NOMO-1 treated with dmso at 0.1 percent for 144 hours (cell line): ENCODE measurements around the gene NID1.
A peak's percentile ranks its signal among the peaks of the same experiment; 100 is the strongest.

ENCODE experiments used
- DNase-seq: peaks from one replicate; lab custom pipeline; 2025; ENCODE audit not compliant: unreplicated experiment; lab: John Stamatoyannopoulos, UW

Gene NID1

GRCh38 chr1:236064674-236065508 is at the start of gene NID1:
Gene NID1, minus strand, starts transcription at chr1:236065090. Its CDS starts 11 bp downstream, at chr1:236065079.
- DNase-seq, result no peak

- no peak for DNase-seq
These were observed 49.3 kb upstream of the NID1 start for GRCh38 chr1:236114076-236114747.

GRCh38 chr1:236113324-236114032 is 48.6 kb upstream of the NID1 start:
- DNase-seq, result no peak

- no peak for DNase-seq
These were observed 47.4 kb upstream of the NID1 start for GRCh38 chr1:236112332-236112627.

GRCh38 chr1:236111527-236112331 is 46.8 kb upstream of the NID1 start:
- DNase-seq, result no peak

- no peak for DNase-seq
These were observed 45.2 kb upstream of the NID1 start for GRCh38 chr1:236110137-236110536.

- DNase-seq, result no peak
These were observed 43.2 kb upstream of the NID1 start for GRCh38 chr1:236108027-236108648.

GRCh38 chr1:236107121-236107907 is 42.4 kb upstream of the NID1 start:
- DNase-seq, result no peak

GRCh38 chr1:236103646-236104218 is 38.8 kb upstream of the NID1 start:
- peak; percentile 30 for DNase-seq

- no peak for DNase-seq
These were observed 38.2 kb upstream of the NID1 start for GRCh38 chr1:236103059-236103458.

GRCh38 chr1:236102611-236103010 is 37.7 kb upstream of the NID1 start:
- no peak for DNase-seq

- no peak for DNase-seq
These were observed 36.6 kb upstream of the NID1 start for GRCh38 chr1:236101233-236102200.

GRCh38 chr1:236100799-236101198 is 35.9 kb upstream of the NID1 start:
- DNase-seq, result no peak

GRCh38 chr1:236099355-236099974 is 34.6 kb upstream of the NID1 start:
- no peak for DNase-seq

GRCh38 chr1:236098267-236098666 is 33.4 kb upstream of the NID1 start:
- no peak for DNase-seq

GRCh38 chr1:236096660-236097482 is 32.0 kb upstream of the NID1 start:
- peak; percentile 42 for DNase-seq
